Uterus (tissue), 2 donors: ENCODE measurements around the gene MAP4.

ENCODE experiments used
- CTCF ChIP-seq, 4 experiments: fragments of 200-600 bp in 2 of 4; fragments of 450-650 bp in 2 of 4; sonication (generic) in 2 of 4; IDR thresholded peaks; one replicate each; pipeline ENCODE4 v1.5.1; 2016 to 2019; ENCODE audit warnings: antibody characterized with exemption in 4 of 4, mild to moderate bottlenecking in 2 of 4, moderate library complexity in 1 of 4
- POLR2A ChIP-seq, 2 donors: fragments of 450-650 bp; IDR thresholded peaks; one replicate each; pipeline ENCODE4 v1.6.1; 2016; ENCODE audit warnings: antibody characterized with exemption in 2 of 2, mild to moderate bottlenecking in 1 of 2, moderate library complexity in 1 of 2

- TF ChIP-seq CTCF (IDR thresholded peaks at IDR 0.05) (no peak), POLR2A (IDR thresholded peaks at IDR 0.05) (no peak)
These were observed 131.6 kb downstream of the MAP4 start for GRCh38 chr3:47884603-47885002.
